ENCODE data around the gene C2CD3.
"Not testable (repeated sequence)": the region's sequence is repeated elsewhere in the genome, so short reads cannot be mapped to it uniquely, and the experiment has no call there.

Gene C2CD3

GRCh38 chr11:74086242-74086884 lies 84.4 kb downstream of the C2CD3 start:
- DNase-seq (ENCODE audit: low read depth), result no peak
- no peak for TF ChIP-seq CTCF (conservative IDR thresholded peaks at IDR 0.05; ENCODE audit: control insufficient read depth, insufficient read depth, low read depth, low read length)
- no peak overlapping the region for H3K4me3 ChIP-seq (ENCODE audit: control insufficient read depth, low read depth, low read length)

- no peak for DNase-seq (ENCODE audit: low read depth)
- H3K4me3 ChIP-seq (ENCODE audit: control insufficient read depth, low read depth, low read length), result no peak overlapping the region
These were observed 85.3 kb downstream of the C2CD3 start for GRCh38 chr11:74085542-74085892.

GRCh38 chr11:74084796-74085541 lies 85.8 kb downstream of the C2CD3 start:
- TF ChIP-seq CTCF (conservative IDR thresholded peaks at IDR 0.05; ENCODE audit: control insufficient read depth, insufficient read depth, low read depth, low read length), result no peak
- H3K4me3 ChIP-seq (ENCODE audit: control insufficient read depth, low read depth, low read length), result no peak overlapping the region
- DNase-seq (ENCODE audit: low read depth), result peak; percentile 10

More at GRCh38 chr11:74085542-74085892, 85.3 kb downstream of the C2CD3 start:
- no peak for TF ChIP-seq CTCF (conservative IDR thresholded peaks at IDR 0.05; ENCODE audit: control insufficient read depth, insufficient read depth, low read depth, low read length)

GRCh38 chr11:74083927-74084326 lies 86.9 kb downstream of the C2CD3 start:
- not testable (repeated sequence) for H3K4me3 ChIP-seq (ENCODE audit: control insufficient read depth, low read depth, low read length); DNase-seq (ENCODE audit: low read depth)

GRCh38 chr11:74081428-74081827 lies 89.4 kb downstream of the C2CD3 start:
- no peak for DNase-seq (ENCODE audit: low read depth)
- no peak for TF ChIP-seq CTCF (conservative IDR thresholded peaks at IDR 0.05; ENCODE audit: control insufficient read depth, insufficient read depth, low read depth, low read length)
- H3K4me3 ChIP-seq (ENCODE audit: control insufficient read depth, low read depth, low read length), result no peak overlapping the region

- no peak for TF ChIP-seq CTCF (conservative IDR thresholded peaks at IDR 0.05; ENCODE audit: control insufficient read depth, insufficient read depth, low read depth, low read length)
- no peak overlapping the region for H3K4me3 ChIP-seq (ENCODE audit: control insufficient read depth, low read depth, low read length)
- no peak for DNase-seq (ENCODE audit: low read depth)
These were observed 93.6 kb downstream of the C2CD3 start for GRCh38 chr11:74077193-74077592.

- H3K4me3 ChIP-seq (ENCODE audit: control insufficient read depth, low read depth, low read length), result no peak overlapping the region
- DNase-seq (ENCODE audit: low read depth), result no peak
- TF ChIP-seq CTCF (conservative IDR thresholded peaks at IDR 0.05; ENCODE audit: control insufficient read depth, insufficient read depth, low read depth, low read length), result no peak
These were observed 98.1 kb downstream of the C2CD3 start for GRCh38 chr11:74072721-74073120.
